DMS153 treated with DMSO at 0.1 percent for 48 hours (cell line): Measurements from ENCODE around the gene IGSF8.

Experiments
- DNase-seq: peaks from one replicate; lab custom pipeline; 2025; ENCODE audit not compliant: unreplicated experiment; lab: John Stamatoyannopoulos, UW

IGSF8 gene, protein sequence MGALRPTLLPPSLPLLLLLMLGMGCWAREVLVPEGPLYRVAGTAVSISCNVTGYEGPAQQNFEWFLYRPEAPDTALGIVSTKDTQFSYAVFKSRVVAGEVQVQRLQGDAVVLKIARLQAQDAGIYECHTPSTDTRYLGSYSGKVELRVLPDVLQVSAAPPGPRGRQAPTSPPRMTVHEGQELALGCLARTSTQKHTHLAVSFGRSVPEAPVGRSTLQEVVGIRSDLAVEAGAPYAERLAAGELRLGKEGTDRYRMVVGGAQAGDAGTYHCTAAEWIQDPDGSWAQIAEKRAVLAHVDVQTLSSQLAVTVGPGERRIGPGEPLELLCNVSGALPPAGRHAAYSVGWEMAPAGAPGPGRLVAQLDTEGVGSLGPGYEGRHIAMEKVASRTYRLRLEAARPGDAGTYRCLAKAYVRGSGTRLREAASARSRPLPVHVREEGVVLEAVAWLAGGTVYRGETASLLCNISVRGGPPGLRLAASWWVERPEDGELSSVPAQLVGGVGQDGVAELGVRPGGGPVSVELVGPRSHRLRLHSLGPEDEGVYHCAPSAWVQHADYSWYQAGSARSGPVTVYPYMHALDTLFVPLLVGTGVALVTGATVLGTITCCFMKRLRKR

DNA sequence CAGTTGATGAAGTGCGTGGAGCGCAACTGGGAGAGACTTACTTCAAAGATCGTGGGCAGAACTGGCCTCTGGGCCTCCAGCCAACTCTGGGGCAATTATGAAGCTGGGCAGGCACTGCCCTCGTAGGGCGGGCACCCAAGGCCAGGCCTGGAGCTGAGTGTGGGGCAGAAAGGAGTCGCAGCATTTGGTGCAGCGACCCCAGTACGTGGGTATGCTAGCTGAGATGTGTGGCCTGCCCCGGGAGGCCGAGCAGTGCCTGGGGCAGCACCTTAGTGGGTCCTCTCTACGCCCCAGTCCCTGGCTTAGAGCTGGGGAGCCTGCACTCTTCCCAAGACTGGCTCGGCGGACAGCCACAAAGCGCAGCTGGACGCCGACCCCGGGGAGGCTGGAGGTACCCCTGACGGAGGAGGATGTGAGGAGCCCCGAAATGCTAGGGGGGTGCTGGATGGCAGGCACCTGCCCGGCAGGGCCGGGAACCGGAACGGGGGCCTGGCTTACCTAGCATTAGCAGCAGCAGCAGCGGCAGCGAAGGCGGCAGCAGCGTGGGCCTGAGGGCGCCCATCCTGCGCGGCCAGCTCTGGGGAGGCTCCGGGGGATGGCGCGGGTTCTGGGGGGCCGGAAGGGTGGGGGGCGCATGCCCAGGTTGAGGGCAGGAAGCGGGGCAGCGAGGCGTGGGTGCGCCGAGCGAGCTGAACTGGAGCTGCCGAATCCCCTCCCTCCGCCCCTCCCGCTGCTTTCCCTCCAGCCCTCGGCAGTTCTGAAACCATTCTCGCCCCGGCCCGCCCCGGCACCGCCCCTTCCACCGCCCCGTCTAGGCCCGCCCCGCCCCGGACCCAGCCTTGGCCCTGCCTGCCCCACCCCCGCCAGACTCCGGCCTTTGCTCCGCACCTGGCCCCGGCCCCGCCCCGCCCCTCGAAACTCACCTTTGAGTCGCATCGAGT, at the start of gene IGSF8:
Gene IGSF8, minus strand, starts transcription at position 709 of the 941 bp plus-strand sequence. Its CDS starts 147 bp downstream, at position 562.
- DNase-seq, result peak; percentile 95

DNA sequence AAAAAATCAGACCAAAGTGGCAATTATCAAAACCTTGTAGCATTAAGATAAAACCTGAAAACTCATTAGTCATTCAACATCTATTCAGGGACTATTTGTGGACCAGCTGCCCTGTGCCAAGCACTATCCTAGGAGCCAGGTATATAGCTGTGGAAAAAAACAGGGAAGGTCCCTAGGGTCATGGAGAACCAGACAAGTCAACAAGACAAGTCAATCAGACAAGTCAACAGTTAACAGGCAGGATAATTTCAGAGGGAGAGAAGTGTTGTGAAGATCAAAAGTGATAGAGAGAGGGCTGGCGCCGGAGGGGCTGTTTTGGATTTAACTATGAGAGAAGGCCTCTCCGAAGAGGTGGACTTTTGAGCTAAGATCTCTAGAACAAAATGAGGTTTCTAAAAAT, 49.7 kb upstream of the IGSF8 start:
- no peak for DNase-seq

DNA sequence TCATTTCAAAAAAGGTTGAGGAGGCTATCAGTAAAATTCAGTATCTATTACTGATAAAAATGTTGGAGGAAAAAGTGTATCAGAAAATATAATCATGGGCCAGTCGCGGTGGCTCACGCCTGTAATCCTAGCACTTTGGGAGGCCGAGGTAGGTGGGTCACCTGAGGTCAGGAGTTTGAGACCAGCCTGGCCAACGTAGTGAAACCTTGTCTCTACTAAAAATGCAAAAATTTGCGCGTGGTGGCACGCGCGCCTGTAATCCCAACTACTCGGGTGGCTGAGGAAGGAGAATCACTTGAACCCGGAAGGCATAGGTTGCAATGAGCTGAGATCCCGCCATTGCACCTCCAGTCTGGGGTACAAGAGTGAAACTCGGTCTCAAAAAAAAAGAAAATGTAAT, 47.7 kb upstream of the IGSF8 start:
- DNase-seq, result no peak

DNA sequence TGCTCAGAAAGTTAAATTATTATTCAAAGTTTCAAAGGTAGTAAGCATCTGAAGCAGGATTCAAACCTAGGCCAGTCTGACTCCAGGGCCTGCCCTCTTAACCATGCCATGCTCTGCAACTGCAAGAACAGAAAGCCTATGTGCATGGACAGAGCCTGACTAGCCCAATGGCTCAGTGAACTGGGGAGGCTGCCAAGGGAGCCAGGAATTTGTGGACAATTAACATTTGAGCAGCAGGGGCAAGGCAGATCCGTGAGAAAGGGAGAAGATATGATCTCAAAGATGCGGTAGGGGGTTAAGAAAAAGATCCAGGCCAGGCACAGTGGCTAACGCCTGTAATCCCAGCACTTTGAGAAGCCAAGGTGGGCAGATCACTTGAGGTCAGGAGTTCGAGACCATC, 46.5 kb upstream of the IGSF8 start:
- DNase-seq, result no peak

DNA sequence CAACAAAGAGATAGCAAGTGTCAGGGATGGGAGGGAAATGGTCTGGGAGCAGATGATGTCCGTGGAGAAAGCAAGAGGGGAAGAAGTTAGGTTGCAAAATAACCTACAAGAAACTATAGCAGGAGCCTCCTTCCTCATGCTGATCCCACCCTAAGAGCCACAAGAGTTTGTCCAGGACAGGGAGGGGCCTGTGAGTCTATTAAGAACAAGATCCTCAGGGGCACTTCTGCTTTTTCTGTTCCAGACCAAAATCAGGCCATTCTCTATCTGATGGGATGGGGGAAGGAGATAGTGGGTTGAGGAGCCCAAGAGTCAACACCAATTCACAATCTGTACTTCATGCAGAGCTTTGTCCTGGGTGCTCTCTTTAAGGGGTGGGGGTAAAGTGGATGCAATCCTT, 45.3 kb upstream of the IGSF8 start:
- DNase-seq, result no peak

DNA sequence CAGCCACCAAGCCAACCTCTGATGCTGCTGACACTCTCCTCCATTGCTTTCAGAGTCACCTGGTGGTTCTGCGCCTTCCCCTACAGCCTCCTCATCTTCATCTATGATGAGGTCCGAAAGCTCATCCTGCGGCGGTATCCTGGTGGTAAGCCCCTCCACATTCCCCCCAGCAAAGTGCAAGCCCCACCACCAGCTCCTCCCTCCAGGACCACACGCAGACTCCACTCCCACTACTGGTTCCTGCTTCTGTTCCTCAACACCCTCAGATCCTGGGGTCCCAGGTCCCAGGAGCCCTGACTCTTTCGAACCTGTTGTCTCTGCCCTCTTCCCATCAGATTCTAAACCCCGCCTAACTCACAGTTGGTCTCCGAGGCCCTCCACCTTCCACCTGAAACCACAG, 41.4 kb upstream of the IGSF8 start:
- no peak for DNase-seq

DNA sequence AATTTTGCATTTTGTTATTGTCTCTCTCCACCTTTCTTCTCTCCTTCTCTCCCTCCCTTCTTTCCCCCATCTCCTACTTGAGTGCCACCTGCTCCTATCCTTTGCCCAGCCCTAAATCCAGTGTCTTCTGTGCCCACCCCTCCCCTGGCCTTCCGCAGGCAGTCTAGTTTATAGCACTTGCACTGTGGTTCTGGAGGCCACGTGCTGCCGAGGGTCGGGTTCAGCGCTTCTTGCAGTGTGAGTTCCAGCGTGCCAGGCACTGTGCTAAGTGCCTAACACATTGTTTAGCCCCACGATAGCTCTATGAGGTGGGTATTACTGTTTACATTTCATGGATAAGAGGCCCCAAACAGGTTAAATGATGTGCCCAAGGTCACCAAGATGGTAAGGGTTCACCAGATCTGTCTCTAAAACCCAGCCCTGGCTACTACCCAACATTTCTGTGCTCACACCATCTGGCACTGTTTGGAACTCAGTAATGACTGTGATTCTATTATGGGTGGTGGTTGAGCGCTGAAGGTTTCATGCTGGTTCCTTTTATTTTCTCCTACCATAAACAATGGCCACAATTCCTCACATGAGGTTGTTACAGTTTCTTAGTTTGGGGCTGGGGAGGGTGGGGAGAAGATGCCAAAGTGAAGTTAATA, 38.9 kb upstream of the IGSF8 start:
- DNase-seq, result no peak

DNA sequence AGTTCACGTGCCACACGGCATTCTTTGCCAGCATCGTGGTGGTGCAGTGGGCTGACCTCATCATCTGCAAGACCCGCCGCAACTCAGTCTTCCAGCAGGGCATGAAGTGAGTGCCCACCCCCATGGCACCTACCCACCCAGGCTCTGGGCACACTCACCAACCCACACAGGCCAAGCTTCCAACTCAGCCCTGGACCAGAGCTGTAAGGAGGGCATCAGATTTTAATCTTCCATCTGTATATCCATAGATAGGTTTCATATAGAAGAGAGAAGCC, 38.4 kb upstream of the IGSF8 start:
- DNase-seq, result no peak

DNA sequence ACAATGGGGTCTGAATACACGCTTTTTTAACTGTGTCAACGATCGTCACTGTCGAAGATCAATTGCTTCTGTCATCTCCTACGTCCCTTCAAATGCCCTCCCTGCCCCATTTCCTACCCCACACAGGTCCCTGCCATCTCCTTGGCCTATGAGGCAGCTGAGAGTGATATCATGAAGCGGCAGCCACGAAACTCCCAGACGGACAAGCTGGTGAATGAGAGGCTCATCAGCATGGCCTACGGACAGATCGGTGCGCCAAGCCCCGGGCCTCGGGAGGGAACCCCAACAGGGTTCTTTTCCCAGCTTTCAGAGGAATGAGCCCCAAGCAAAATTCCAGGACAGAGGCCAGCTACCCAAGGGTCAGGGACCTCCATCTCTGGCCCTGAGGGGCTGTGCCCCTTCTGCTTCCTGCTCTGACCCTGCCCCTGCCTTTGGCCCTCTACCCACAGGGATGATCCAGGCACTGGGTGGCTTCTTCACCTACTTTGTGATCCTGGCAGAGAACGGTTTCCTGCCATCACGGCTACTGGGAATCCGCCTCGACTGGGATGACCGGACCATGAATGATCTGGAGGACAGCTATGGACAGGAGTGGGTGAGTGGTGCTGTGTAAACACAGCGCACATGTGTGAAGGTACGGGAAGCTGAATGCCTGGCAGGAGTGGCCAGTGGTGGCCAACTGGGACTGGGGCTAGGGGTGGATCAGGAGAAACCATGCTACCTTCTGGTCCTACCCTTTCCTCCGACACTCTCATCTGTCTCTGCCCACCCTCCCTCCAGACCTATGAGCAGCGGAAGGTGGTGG, 37.9 kb upstream of the IGSF8 start:
- no peak for DNase-seq

DNA sequence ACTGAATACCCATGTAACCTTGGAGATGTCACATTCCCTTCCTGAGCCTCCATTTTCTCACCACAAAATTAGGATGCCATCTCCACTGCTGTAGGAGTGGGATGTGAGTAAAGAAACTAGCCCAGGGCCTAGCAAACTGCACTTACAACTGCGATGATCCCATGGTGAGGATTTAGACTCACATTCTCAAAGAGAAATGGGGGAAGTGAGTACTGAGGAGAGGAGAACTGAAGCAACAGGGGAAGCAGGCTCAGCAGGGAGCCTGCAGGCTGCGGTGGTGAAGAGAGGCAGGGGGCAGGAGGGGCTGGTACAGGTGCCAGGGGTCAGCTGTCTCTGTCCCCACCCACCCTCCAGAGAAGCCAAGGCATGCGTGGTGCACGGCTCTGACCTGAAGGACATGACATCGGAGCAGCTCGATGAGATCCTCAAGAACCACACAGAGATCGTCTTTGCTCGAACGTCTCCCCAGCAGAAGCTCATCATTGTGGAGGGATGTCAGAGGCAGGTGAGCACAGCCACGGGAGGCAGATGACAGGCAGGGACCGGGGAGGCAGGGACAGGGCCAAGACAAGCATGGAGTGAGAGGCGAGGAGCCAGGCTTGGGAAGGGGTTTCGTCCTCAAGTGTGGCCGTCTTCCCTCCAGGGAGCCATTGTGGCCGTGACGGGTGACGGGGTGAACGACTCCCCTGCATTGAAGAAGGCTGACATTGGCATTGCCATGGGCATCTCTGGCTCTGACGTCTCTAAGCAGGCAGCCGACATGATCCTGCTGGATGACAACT, 36.6 kb upstream of the IGSF8 start:
- DNase-seq, result no peak

DNA sequence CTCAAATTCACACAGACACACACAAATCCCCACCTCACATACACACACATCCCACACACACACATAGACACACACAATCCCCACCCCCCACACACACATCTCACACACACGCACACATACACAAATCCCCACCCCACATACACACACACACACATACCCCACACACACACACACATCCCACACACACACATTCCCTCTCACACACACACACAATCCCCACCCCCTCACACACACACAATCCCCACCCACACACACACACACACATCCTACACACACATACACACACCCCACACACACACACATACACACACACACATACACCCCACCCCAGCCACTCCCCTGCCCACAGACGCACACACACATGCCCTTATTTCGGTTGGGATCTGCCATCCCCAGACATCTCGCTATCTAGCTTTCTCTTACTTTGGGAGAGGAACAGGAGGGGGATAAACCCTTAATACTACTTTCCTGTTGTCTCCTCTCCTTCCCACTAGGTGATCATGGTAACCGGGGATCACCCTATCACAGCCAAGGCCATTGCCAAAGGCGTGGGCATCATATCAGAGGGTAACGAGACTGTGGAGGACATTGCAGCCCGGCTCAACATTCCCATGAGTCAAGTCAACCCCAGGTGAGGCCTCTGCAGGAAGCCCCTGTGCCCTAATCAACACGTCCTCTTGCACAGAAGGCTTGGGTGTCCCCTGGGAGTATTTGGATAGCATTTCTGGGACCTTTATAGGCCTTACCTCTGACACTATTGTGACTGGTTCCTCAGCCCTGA, 35.8 kb upstream of the IGSF8 start:
- no peak for DNase-seq

DNA sequence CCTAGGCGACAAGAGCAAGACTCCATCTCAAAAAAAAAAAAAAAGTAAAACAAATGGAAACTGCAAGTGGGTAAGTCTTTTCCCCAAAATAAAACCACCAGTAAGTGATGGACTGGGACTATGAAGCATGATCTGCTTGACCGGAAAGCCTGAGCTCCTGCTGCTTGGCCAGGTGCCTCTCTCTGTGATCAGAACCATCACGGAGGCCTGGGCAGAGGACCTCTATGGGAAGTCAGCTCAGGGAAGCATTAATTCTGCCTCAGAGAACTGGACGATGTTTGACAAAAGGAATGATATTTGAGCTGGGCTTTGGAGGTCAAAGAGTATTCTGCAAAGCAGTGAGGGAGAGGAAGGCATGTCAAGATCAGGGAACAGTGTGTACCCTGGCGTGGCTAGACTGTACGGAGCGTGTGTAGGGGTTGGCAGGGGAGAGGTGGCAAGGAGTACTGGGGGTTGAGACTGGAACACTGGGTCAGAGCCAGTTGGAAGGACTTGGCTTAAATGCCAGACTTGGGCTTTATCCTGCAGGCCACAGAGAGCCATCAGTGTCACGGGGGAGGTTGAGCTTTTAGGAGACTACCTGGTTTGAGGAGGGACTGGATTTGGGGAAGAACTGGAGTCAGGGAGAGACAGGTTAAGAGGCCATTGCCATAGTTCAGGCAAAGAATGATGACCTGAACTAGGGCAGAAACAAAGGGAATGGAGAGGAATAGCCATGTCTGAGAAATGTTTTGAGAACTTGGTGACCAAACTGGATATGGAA, 33.6 kb upstream of the IGSF8 start:
- no peak for DNase-seq

DNA sequence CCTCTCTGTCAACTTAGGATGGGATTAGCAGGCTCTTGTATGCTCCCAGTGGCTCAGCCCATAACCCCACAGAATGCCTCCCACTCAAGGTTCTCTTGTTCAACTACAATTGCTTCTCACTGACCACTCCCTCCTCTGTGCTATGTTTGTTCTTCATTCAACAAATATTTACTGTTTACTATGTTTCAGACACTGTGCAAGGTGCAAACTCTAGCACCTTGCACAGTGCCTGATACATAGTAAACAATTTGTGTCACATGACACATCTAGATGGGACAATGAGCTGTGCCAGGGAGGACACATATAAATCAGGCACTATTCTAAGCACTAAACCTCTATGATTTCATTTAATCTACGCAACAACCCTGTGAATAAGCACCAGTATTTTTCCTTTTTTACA, 32.5 kb upstream of the IGSF8 start:
- no peak for DNase-seq

DNA sequence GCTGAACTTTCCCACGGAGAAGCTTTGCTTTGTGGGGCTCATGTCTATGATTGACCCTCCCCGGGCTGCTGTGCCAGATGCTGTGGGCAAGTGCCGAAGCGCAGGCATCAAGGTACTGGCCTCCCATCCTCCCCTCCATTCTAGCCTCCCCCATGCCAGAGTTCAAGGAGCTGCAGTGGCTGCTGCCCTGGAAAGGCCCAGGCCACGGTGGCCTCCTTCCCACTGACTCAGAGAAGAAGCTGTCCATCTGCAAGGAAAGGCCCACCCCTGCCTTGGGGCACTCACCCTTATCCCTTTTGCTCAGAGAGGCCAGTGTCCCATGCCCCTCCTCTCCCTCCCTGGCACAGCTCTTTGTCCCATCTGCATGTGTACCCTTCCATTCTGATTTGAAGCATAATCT, 32.1 kb upstream of the IGSF8 start:
- DNase-seq, result no peak

DNA sequence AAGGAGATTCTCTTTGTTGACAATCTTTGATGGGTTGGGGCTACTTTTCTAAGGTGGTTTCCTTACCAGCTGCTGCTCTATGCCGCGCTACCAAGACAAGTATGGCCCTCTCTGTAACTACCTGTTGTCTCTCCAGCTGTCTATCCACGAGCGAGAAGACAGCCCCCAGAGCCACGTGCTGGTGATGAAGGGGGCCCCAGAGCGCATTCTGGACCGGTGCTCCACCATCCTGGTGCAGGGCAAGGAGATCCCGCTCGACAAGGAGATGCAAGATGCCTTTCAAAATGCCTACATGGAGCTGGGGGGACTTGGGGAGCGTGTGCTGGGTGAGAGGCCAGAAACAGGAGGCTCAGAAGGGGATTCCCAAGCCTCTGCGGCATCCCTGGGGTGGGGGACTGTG, 31.5 kb upstream of the IGSF8 start:
- no peak for DNase-seq

DNA sequence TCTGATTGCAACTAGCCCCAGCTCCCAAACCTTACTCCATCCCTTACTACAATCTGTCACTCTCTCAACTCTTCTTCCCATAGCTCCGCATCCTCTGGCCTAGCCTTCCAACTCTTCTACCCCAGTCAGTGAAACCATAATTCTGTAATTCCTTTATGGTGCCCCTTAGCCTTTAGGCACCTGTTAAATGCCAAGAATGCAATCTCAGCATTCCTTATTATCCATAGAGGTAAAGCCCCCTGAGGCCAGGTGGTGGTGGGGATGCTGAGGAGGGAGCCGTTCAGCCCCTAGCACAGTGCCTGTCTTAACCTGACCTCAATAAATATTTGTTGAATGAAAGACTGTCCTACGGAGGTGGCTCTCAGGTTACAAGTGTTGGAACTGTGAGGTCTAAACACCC, 31.1 kb upstream of the IGSF8 start:
- no peak for DNase-seq

DNA sequence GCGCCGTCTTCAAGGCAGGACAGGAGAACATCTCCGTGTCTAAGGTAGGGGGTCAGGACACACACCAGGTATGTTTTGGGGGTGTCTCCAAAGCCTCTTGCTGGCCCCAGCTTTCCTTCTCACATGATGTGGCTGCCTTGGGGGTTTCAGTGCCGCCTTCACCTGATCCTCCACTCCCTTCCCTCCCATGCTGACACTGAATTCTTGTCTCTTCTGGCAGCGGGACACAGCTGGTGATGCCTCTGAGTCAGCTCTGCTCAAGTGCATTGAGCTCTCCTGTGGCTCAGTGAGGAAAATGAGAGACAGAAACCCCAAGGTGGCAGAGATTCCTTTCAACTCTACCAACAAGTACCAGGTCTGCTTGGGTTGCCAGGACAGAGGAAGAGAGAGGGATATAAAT, 30.6 kb upstream of the IGSF8 start:
- no peak for DNase-seq

DNA sequence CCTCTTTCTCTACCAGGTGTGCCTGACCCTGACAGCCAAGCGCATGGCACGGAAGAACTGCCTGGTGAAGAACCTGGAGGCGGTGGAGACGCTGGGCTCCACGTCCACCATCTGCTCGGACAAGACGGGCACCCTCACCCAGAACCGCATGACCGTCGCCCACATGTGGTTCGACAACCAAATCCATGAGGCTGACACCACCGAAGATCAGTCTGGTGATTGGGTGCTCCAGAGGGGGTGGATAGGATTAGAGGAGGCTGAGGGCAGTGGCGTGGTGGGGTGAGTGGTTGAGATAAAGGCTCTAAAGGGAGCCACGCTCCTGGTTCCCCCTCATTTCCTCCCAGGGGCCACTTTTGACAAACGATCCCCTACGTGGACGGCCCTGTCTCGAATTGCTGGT, 30.2 kb upstream of the IGSF8 start:
- no peak for DNase-seq
